Pulmonary artery endothelial cell (primary cell): ENCODE results near the gene TMEM59L. TPM values are rescaled to one million over a fixed set of nuclear protein-coding genes. Genes with fewer than 3 reads are reported as not detected.

Experiments used
- total RNA-seq: library from RNA; depleted of rRNA; stranded (reverse); fragments of >200 nt; gene quantifications from 2 replicates; pipeline ENCODE4 v1.2.3, GENCODE V29; 2014

TMEM59L gene
- total RNA-seq, 1 donor from 2014 or later, result 0.40 TPM

Other genes starting within 250 kb of the TMEM59L start
- gene GDF15, start 226.7 kb upstream of the TMEM59L start, total RNA-seq, result 95.0 and 102 TPM in 2 replicates
- gene LRRC25, start 215.2 kb upstream of the TMEM59L start, total RNA-seq, result not detected in 2 replicates
- 75.4 and 84.3 TPM in 2 replicates for gene SSBP4, start 193.5 kb upstream of the TMEM59L start, total RNA-seq
- gene ISYNA1, start 174.7 kb upstream of the TMEM59L start, total RNA-seq, result 45.2 and 46.0 TPM in 2 replicates
- 13.4 and 15.3 TPM in 2 replicates for gene ELL, start 90.8 kb upstream of the TMEM59L start, total RNA-seq
- gene FKBP8, start 69.3 kb upstream of the TMEM59L start, total RNA-seq, result 130 and 186 TPM in 2 replicates
- gene KXD1, start 55.0 kb upstream of the TMEM59L start, total RNA-seq, result 75.2 and 84.4 TPM in 2 replicates
- gene UBA52, start 41.0 kb upstream of the TMEM59L start, total RNA-seq, result 882 and 970 TPM in 2 replicates
- 54.5 and 56.5 TPM in 2 replicates for gene REX1BD, start 24.1 kb upstream of the TMEM59L start, total RNA-seq
- not detected in 2 replicates for gene CRLF1, start 6.1 kb upstream of the TMEM59L start, total RNA-seq
- gene KLHL26, start 24.2 kb downstream of the TMEM59L start, total RNA-seq, result 4.7 and 6.2 TPM in 2 replicates
- gene CRTC1, start 70.8 kb downstream of the TMEM59L start, total RNA-seq, result 0.79 and 1.1 TPM in 2 replicates
- gene COMP, start 178.4 kb downstream of the TMEM59L start, total RNA-seq, result not detected in 2 replicates
- gene UPF1, start 219.1 kb downstream of the TMEM59L start, total RNA-seq, result 62.3 and 80.6 TPM in 2 replicates